Neural cell (in vitro differentiated cells): ENCODE data around the gene KRT32. TPM values are rescaled to one million over a fixed set of nuclear protein-coding genes. Genes with fewer than 3 reads are reported as not detected.

Source experiments
- H2AFZ ChIP-seq: fragments of 200-600, 300-800 bp; sonication (generic), shearing (Covaris generic); 2 replicates; pipeline ENCODE4 v1.6.0; 2014; ENCODE audit warnings: low read depth, mild to moderate bottlenecking, antibody characterized with exemption, low read length, moderate library complexity
- H3F3A ChIP-seq: fragments of 200-600 bp; shearing (Covaris generic); 2 replicates; pipeline ENCODE4 v1.6.1; 2016; ENCODE audit warnings: mild to moderate bottlenecking, moderate library complexity, mixed read lengths, antibody characterized with exemption, low read length; ENCODE audit not compliant: insufficient read depth, poor library complexity, severe bottlenecking
- H3K27ac ChIP-seq: fragments of 200-600, 300-800 bp; sonication (generic), shearing (Covaris generic); 2 replicates; pipeline ENCODE4 v1.5.1; 2014; ENCODE audit warnings: mild to moderate bottlenecking, low read length, moderate library complexity
- H3K27me3 ChIP-seq: fragments of 300-800, 200-600 bp; sonication (generic), shearing (Covaris generic); 2 replicates; pipeline ENCODE4 v1.6.0; 2014; ENCODE audit warnings: mild to moderate bottlenecking, low read depth, low read length, moderate library complexity; ENCODE audit not compliant: insufficient read depth
- H3K36me3 ChIP-seq: fragments of 300-800, 200-600 bp; sonication (generic), shearing (Covaris generic); 2 replicates; pipeline ENCODE4 v1.5.1; 2014; ENCODE audit warnings: mild to moderate bottlenecking, antibody characterized with exemption, low read length, moderate library complexity; ENCODE audit not compliant: insufficient read depth
- H3K4me2 ChIP-seq: fragments of 300-800, 200-600 bp; sonication (generic), shearing (Covaris generic); 2 replicates; pipeline ENCODE4 v1.6.0; 2014; ENCODE audit warnings: mild to moderate bottlenecking, low read length
- H3K4me3 ChIP-seq: fragments of 300-800, 200-600 bp; sonication (generic), shearing (Covaris generic); 2 replicates; pipeline ENCODE4 v1.5.1; 2014; ENCODE audit warnings: mild to moderate bottlenecking, low read length, moderate library complexity
- H3K79me2 ChIP-seq: fragments of 200-600 bp; shearing (Covaris generic); replicated peaks from 2 replicates; pipeline ENCODE4 v1.6.0; 2014; ENCODE audit warnings: mild to moderate bottlenecking, low read length, moderate library complexity; ENCODE audit not compliant: insufficient read depth
- H3K9ac ChIP-seq: fragments of 300-800, 200-600 bp; sonication (generic), shearing (Covaris generic); 2 replicates; pipeline ENCODE4 v1.6.1; 2016; ENCODE audit warnings: mild to moderate bottlenecking, low read length, mixed read lengths
- H3K9me2 ChIP-seq: fragments of 200-600 bp; shearing (Covaris generic); 2 replicates; pipeline ENCODE4 v1.6.1; 2016; ENCODE audit warnings: mild to moderate bottlenecking, low read length, mixed read lengths; ENCODE audit not compliant: insufficient read depth
- H3K9me3 ChIP-seq: fragments of 200-600, 300-800 bp; sonication (generic), shearing (Covaris generic); 2 replicates; pipeline ENCODE4 v1.6.1; 2016; ENCODE audit warnings: mild to moderate bottlenecking, mixed run types, low read length, moderate library complexity, mixed read lengths
- H4K20me1 ChIP-seq: fragments of 200-600 bp; shearing (Covaris generic); 2 replicates; pipeline ENCODE4 v1.6.1; 2016; ENCODE audit warnings: mild to moderate bottlenecking, mixed run types; ENCODE audit not compliant: insufficient read depth
- CTCF ChIP-seq: fragments of 450-650 bp; IDR thresholded peaks from 2 replicates; pipeline ENCODE4 v1.5.1; 2014; ENCODE audit warnings: antibody characterized with exemption, mild to moderate bottlenecking, moderate library complexity; ENCODE audit not compliant: poor library complexity, severe bottlenecking
- EP300 ChIP-seq: fragments of 450-650 bp; conservative IDR thresholded peaks from 2 replicates; pipeline ENCODE4 v1.6.1; 2014; ENCODE audit warnings: antibody characterized with exemption, mild to moderate bottlenecking, moderate library complexity; ENCODE audit not compliant: poor library complexity, severe bottlenecking
- EZH2 ChIP-seq: fragments of 200-600, 300-800 bp; shearing (Covaris generic), sonication (generic); IDR thresholded peaks from 2 replicates; pipeline ENCODE4 v1.6.1; 2014; ENCODE audit warnings: antibody characterized with exemption, low read length, borderline replicate concordance, mild to moderate bottlenecking; ENCODE audit not compliant: insufficient read depth, poor library complexity, severe bottlenecking
- MXI1 ChIP-seq: fragments of 450-650 bp; conservative IDR thresholded peaks from 2 replicates; pipeline ENCODE4 v1.6.1; 2014; ENCODE audit warnings: antibody characterized with exemption, mild to moderate bottlenecking; ENCODE audit not compliant: poor library complexity, severe bottlenecking
- POLR2AphosphoS5 ChIP-seq: IDR thresholded peaks from 2 replicates; pipeline ENCODE4 v1.6.1; 2012
- RAD21 ChIP-seq: fragments of 450-650 bp; conservative IDR thresholded peaks from 2 replicates; pipeline ENCODE4 v1.6.1; 2014; ENCODE audit warnings: antibody characterized with exemption, mild to moderate bottlenecking, moderate library complexity
- REST ChIP-seq: IDR thresholded peaks from 2 replicates; pipeline ENCODE4 v1.6.1; 2012; ENCODE audit warnings: borderline replicate concordance
- SMC3 ChIP-seq: fragments of 450-650 bp; conservative IDR thresholded peaks from 2 replicates; pipeline ENCODE4 v1.6.1; 2014; ENCODE audit warnings: antibody characterized with exemption, mild to moderate bottlenecking, moderate library complexity; ENCODE audit not compliant: poor library complexity
- TAF1 ChIP-seq: IDR thresholded peaks from 2 replicates; pipeline ENCODE4 v1.6.1; 2012; ENCODE audit warnings: low read depth
- polyA plus RNA-seq: library from polyadenylated mRNA; depleted of rRNA; stranded (reverse); fragments of >200 nt; gene quantifications from 2 replicates; pipeline ENCODE4 v1.2.3, GENCODE V29; 2014

KRT32 gene
- polyA plus RNA-seq, 1 donor from 2014 or later = not detected

DNA sequence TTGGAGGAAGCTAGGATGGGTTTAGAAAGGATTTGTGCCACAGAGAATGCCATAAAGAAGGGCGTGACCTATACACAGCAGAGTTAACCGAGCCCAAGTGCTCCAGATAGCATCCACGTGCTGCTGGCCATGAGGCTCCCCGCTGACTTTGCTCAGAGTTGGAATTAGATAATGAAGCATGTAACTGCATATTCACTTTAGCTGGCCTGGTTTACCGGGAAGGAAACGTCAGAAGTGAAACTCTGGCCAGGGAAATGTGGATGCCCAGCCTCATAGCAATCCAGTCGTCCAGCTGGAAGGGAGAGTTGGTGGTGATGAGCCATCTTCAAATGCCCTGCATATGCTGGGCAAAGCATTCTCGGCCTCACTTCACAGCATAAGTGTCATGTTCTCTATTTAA is 7.7 kb upstream of the KRT32 start:
- no peaks in the 10 kb centered on the region for H3K36me3 ChIP-seq
- H3F3A ChIP-seq = no peaks in the 10 kb centered on the region
- TF ChIP-seq EP300 (no peak), POLR2AphosphoS5 (no peak), MXI1 (no peak), CTCF (no peak), EZH2 (no peak), REST (no peak), SMC3 (no peak), RAD21 (no peak), TAF1 (no peak)
- no peaks in the 10 kb centered on the region for H3K9me2 ChIP-seq
- no peaks in the 10 kb centered on the region for H3K9me3 ChIP-seq
- no peak overlapping the region for H3K4me2 ChIP-seq
- no peaks in the 10 kb centered on the region for H3K27me3 ChIP-seq
- no peak overlapping the region for H3K9ac ChIP-seq
- no peaks in the 10 kb centered on the region for H4K20me1 ChIP-seq
- H3K4me3 ChIP-seq = no peak overlapping the region
- H2AFZ ChIP-seq = no peak overlapping the region
- H3K79me2 ChIP-seq = no peaks in the 10 kb centered on the region
- no peak overlapping the region for H3K27ac ChIP-seq

DNA sequence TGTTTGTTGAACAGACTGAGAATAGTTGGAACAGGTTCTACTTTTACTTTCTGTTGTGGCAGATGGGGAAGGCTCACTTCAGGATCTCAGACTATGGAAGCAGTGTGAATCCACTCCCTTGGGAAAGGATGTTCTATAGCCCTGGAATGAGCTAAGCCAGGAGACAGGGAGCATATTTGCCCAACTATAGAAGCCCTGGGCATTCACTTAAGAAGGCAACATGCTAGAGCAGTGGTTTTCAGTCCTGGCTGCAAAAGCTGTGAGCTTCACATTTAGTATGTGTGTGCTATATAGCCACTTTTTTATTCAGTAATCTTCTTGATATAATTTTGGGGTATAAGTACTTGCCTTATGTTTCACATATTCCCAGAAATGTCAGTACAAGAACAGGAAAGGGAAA is 1.2 kb upstream of the KRT32 start:
- Histone ChIP-seq H3K27ac (no peak overlapping the region), H4K20me1 (no peaks in the 10 kb centered on the region), H3K9me3 (no peaks in the 10 kb centered on the region), H3K36me3 (no peaks in the 10 kb centered on the region), H3K27me3 (no peaks in the 10 kb centered on the region), H3K4me3 (no peak overlapping the region), H3K9ac (no peak overlapping the region), H3K9me2 (no peaks in the 10 kb centered on the region), H3K79me2 (no peaks in the 10 kb centered on the region), H3F3A (no peaks in the 10 kb centered on the region), H2AFZ (no peak overlapping the region), H3K4me2 (no peak overlapping the region)
- TF ChIP-seq SMC3 (no peak), CTCF (no peak), REST (no peak), MXI1 (no peak), EP300 (no peak), POLR2AphosphoS5 (no peak), TAF1 (no peak), EZH2 (no peak), RAD21 (no peak)
